NCI-H774 (cell line): ENCODE data around the gene HHAT.

Experiments used
- DNase-seq: peaks from one replicate; lab custom pipeline; 2025; lab: John Stamatoyannopoulos, UW

The HHAT gene

GRCh38 chr1:210711825-210712612 lies 383.3 kb downstream of the HHAT start:
- peak; percentile 15 for DNase-seq

DNA sequence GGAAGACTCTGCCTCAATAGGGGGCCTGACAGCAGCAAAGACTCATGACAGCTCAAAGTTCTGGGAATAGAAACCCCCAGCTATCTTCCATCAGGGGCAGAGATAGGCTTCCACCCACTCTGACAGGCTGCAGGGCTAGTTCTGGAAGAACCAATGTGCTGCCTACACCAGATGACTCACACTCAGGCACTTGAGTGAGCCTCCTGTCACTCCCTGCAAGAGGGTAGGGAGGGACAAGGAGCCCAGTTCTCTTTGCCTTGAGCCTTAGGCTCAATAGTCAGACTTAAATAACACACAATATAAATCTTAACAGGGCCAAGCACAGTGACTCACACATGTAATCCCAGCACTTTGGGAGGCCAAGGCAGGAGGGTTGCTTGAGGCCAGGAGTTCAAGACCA lies 386.4 kb downstream of the HHAT start:
- no peak for DNase-seq

DNA sequence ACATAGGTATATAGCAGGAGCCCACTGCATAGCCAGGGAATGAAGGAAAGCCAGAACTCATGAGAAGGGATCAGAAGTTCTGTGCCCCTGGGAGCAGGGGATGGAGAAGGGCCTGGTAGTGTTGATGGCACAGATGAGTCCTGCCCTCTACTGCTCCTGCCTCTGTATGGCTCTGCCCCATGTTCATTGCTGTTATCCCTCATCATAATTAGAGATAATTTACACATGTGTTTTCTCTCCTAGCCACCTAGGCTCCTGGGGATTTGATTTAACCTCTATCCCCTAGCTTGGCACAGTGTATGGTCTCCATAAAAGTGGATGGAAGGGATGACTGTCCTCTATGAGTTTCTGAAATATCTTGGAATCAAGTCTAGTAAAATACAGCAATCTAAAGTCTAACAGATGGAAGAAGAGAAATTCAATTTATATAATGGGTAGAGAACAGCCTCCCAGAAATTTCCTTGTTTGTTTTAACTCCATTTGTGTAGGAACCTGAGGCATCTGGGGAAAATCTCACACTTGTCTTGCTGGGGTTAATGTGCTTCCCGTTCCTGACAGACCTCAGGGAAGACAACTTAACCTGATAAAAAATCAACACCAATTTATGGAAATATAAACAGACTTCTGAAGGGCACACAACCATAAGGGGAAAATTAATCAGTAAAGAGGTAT lies 393.8 kb downstream of the HHAT start:
- DNase-seq: no peak

DNA sequence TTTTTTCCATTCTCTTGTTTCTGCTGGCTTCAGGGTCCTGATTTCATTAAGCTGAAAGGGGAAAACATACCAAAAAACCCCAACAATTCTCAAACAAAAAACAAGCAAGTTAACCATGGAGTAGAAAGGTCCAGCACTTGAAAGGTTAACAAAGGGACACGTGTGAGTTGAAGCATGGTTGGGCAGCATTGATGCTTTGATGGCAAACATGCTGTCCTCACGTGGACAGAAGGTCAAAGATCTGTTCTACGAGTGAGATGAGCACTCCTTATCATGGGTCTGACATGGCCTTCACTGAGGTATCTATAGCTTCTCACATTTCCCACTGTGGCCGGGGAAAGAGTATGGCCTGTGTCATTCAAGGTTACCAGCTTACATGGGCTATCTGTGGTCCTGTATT lies 394.9 kb downstream of the HHAT start:
- DNase-seq: no peak

DNA sequence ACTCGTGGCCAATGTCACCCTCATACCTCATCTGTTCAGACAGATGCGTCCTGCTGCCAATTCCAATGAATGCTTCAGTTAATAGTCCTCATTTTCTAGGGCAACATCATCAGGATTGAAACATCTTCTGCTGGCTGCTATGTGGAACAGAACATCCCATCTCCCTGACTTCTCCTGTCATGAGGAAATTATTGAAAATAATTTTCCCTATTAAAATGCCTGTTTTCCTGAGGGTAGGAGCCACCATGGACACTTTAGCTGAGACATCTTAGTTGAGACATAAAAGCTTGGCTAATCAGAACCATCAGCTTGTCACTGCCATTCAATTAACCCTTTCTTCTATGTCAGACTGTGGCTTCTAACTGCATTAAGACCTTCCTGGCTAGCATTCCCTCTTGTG lies 396.1 kb downstream of the HHAT start:
- no peak for DNase-seq
